Ishikawa (cell line): ENCODE measurements around the gene SUCLG2.

Experiments
- CEBPB ChIP-seq: IDR thresholded peaks from 2 replicates; pipeline ENCODE4 v1.6.1; 2012
- CREB1 ChIP-seq: IDR thresholded peaks from 2 replicates; pipeline ENCODE4 v1.6.1; 2012; ENCODE audit warnings: low read depth
- EGR1 ChIP-seq: IDR thresholded peaks from 2 replicates; pipeline ENCODE4 v1.6.1; 2012
- EP300 ChIP-seq: IDR thresholded peaks from 2 replicates; pipeline ENCODE4 v1.6.1; 2012; ENCODE audit warnings: borderline replicate concordance
- FOXM1 ChIP-seq: IDR thresholded peaks from 2 replicates; pipeline ENCODE4 v1.6.1; 2012; ENCODE audit warnings: low read depth, borderline replicate concordance
- NFIC ChIP-seq: IDR thresholded peaks from 2 replicates; pipeline ENCODE4 v1.6.1; 2012
- RAD21 ChIP-seq: IDR thresholded peaks from 2 replicates; pipeline ENCODE4 v1.6.1; 2012; ENCODE audit warnings: low read depth
- TAF1 ChIP-seq: IDR thresholded peaks from 2 replicates; pipeline ENCODE4 v1.6.1; 2012; ENCODE audit warnings: low read depth, mild to moderate bottlenecking
- TCF12 ChIP-seq: IDR thresholded peaks from 2 replicates; pipeline ENCODE4 v1.6.1; 2012; ENCODE audit warnings: low read depth
- TEAD4 ChIP-seq: IDR thresholded peaks from 2 replicates; pipeline ENCODE4 v1.6.1; 2012
- YY1 ChIP-seq: IDR thresholded peaks from 2 replicates; pipeline ENCODE4 v1.6.1; 2012; ENCODE audit warnings: low read depth
- ZBTB7A ChIP-seq: IDR thresholded peaks from 2 replicates; pipeline ENCODE4 v1.6.1; 2012; ENCODE audit warnings: low read depth
- TF ChIP-seq, protein P1 (sequence below): IDR thresholded peaks from 2 replicates; pipeline ENCODE4 v1.6.1; 2012; ENCODE audit warnings: low read depth, mild to moderate bottlenecking
- TF ChIP-seq, protein P2 (sequence below): IDR thresholded peaks from 2 replicates; pipeline ENCODE4 v1.6.1; 2012
- TF ChIP-seq, protein P3 (sequence below): IDR thresholded peaks from 2 replicates; pipeline ENCODE4 v1.6.1; 2012

SUCLG2 gene

DNA sequence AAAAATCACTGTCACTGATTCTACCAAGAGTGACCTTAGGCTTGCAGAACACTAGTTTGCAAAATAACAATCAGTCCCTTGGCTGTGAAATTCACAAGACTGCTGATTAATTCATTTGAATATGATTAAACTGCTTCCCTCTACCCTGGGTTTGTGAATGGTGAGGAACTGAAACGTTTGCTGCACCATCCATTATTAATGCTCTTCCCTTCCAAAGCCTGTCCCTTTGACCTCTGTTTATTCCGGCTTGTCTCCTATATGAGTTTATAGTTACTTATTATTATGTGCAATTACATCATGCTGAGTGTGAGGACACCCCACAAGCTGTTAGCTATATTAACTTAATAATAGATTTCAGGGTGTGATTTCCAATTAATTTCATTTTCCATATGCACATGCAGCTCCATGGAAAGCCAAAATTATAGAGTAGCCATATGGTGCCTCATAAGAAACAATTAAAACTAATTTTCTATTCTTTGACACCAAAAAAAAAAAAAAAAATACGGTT, 96.5 kb downstream of the SUCLG2 start:
- TF ChIP-seq CEBPB (no peak), ZBTB7A (no peak), TEAD4 (no peak), EP300 (no peak), TAF1 (no peak), YY1 (no peak), EGR1 (no peak), RAD21 (no peak), FOXM1 (no peak), CREB1 (no peak)
- TF ChIP-seq, protein P1, sequence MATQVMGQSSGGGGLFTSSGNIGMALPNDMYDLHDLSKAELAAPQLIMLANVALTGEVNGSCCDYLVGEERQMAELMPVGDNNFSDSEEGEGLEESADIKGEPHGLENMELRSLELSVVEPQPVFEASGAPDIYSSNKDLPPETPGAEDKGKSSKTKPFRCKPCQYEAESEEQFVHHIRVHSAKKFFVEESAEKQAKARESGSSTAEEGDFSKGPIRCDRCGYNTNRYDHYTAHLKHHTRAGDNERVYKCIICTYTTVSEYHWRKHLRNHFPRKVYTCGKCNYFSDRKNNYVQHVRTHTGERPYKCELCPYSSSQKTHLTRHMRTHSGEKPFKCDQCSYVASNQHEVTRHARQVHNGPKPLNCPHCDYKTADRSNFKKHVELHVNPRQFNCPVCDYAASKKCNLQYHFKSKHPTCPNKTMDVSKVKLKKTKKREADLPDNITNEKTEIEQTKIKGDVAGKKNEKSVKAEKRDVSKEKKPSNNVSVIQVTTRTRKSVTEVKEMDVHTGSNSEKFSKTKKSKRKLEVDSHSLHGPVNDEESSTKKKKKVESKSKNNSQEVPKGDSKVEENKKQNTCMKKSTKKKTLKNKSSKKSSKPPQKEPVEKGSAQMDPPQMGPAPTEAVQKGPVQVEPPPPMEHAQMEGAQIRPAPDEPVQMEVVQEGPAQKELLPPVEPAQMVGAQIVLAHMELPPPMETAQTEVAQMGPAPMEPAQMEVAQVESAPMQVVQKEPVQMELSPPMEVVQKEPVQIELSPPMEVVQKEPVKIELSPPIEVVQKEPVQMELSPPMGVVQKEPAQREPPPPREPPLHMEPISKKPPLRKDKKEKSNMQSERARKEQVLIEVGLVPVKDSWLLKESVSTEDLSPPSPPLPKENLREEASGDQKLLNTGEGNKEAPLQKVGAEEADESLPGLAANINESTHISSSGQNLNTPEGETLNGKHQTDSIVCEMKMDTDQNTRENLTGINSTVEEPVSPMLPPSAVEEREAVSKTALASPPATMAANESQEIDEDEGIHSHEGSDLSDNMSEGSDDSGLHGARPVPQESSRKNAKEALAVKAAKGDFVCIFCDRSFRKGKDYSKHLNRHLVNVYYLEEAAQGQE, result no peak

DNA sequence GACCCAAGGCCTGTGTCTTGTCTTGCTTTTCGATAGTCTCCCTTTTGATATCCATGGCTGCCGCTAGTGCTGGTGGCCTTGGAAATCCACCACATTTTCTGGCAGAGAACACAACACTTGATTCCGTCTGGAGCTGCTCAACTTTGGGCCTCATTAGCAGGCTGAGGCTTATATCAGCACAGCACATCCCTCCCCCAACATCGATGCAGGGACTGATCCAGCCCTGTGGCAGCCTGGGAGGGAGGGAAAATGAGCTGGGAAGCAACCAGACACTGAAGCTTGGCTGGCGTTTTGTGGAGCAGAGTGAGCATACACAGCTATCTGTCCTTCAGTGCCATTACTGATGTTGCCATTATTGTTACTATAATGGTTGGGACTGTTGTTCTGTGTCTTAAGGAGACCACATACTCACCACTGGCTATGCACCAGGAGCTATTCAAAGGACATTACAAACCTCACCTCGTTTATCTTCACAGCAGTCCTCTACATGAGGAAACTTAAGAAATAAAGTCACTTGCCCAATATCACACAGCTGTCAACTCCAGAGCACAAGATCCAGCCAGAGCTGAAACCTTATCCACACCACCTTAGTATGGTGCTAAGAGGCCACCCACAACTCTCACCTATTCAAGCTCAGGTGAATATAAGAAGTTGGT, 102.9 kb downstream of the SUCLG2 start:
- TF ChIP-seq TAF1, result no peak
- TF ChIP-seq NFIC, result no peak
- TF ChIP-seq EGR1, result no peak
- TF ChIP-seq CEBPB, result no peak
- TF ChIP-seq FOXM1, result no peak
- TF ChIP-seq TCF12, result no peak
- TF ChIP-seq, protein P2, sequence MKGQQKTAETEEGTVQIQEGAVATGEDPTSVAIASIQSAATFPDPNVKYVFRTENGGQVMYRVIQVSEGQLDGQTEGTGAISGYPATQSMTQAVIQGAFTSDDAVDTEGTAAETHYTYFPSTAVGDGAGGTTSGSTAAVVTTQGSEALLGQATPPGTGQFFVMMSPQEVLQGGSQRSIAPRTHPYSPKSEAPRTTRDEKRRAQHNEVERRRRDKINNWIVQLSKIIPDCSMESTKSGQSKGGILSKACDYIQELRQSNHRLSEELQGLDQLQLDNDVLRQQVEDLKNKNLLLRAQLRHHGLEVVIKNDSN, result no peak

DNA sequence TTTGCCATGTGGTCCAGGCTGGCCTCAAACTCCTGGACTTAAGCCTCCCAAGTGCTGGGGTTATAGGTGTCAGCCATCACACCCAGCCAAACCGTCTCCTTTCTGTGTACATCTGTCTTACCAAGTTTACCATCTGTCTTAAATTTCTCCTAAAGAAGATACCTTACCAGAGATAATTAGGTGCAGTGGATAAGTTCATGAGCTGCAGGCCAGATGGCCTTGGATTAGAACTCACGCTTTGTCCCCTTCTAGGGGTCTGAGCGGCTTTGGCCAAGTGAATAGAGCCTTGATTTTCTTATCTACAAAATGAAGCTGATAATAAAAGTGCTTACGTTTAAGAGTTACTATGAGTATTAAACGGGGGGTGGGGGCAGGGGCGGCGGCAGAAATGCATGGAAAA, 103.9 kb downstream of the SUCLG2 start:
- no peak for TF ChIP-seq CREB1
- TF ChIP-seq YY1, result no peak
- no peak for TF ChIP-seq FOXM1
- no peak for TF ChIP-seq CEBPB
- no peak for TF ChIP-seq TEAD4
- no peak for TF ChIP-seq TCF12
- TF ChIP-seq NFIC, result no peak
- TF ChIP-seq, protein P2, result no peak
- TF ChIP-seq EGR1, result no peak
- TF ChIP-seq, protein P3, sequence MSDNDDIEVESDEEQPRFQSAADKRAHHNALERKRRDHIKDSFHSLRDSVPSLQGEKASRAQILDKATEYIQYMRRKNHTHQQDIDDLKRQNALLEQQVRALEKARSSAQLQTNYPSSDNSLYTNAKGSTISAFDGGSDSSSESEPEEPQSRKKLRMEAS, result no peak
- no peak for TF ChIP-seq EP300
- no peak for TF ChIP-seq TAF1
- no peak for TF ChIP-seq RAD21

DNA sequence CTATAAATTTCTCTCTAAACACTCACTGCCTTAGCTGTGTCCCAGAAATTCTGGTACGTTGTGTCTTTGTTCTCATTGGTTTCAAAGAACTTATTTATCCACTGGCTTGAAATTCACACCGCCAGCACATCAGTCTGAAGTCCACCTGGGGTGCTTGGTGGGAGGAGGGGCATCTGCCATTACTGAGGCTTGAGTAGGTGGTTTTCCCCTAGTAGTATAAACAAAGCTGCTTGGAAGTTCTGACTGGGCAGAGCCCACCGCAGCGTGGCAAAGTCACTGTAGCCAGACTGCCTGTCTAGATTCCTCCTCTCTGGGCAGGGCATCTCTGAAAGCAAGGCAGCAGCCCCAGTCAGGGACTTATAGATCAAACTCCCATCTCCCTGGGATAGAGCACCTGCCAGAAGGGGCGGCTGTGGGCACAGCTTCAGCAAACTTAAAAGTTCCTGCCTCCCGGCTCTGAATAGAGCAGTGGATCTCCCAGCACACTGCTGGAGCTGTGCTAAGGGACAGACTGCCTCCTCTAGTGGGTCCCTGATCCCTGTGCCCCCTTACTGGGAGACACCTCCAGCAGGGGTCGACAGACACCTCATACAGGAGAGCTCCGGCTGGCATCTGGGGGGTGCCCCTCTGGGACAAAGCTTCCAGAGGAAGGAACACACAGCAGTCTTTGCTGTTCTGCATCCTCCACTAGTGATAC, 114.1 kb downstream of the SUCLG2 start:
- no peak for TF ChIP-seq RAD21
- TF ChIP-seq NFIC, result no peak
- TF ChIP-seq TEAD4, result no peak
- TF ChIP-seq CREB1, result no peak
- no peak for TF ChIP-seq CEBPB
- no peak for TF ChIP-seq EGR1
- TF ChIP-seq, protein P1, result no peak
- no peak for TF ChIP-seq YY1
- TF ChIP-seq FOXM1, result no peak
- no peak for TF ChIP-seq TAF1
- TF ChIP-seq, protein P3, result no peak
- TF ChIP-seq ZBTB7A, result no peak
- TF ChIP-seq TCF12, result no peak
- TF ChIP-seq, protein P2, result no peak
- no peak for TF ChIP-seq EP300

DNA sequence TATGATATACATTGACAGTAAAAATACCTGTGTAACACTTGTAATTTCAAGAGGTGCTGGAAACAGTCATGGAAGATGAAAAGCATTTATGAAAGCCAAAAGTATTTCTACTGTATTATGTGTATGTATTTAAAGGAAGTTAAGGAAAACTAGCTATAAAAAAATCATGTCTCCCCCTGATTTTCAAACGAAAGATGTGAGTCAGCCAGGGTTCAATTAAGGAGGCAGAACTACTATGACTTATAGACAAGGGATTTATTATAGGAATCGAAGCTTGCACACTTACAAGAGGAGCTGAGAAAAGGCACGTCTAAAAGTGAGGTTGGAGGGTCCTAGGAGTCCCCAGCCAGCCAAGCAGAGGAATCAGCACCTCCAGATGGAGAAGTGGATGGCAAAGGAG, 119.4 kb downstream of the SUCLG2 start:
- TF ChIP-seq NFIC (no peak), EP300 (no peak), TAF1 (no peak)
- TF ChIP-seq, protein P1, result no peak
